ENCODE data around the gene REV1.

REV1 gene

DNA sequence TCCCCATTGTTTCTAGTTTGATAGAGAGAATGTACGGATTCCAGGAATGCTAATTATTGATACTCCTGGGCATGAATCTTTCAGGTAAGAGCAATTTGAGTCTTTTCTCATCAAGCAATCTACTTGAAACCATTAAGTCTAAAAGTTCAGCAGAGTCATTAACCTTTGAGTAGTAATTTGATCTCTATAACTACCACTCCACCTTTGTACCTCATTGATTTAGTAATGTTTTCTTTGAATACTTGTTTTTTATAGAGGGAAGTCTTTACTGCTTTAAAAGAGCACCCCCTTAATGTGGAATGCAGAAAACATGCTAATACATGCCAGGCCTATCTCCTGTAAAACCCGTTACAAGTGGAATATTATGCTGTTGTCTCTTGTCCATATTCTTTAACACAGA is 107.7 kb downstream of the REV1 start:
- TF ChIP-seq ZNF140 (tag by site-specific recombination; IDR thresholded peaks at IDR 0.05) (no peak), ZNF530 (tag by site-specific recombination; IDR thresholded peaks at IDR 0.05; ENCODE audit: low read depth) (no peak), ZNF138 (tag by site-specific recombination; IDR thresholded peaks at IDR 0.05; ENCODE audit: borderline replicate concordance) (no peak), ZNF544 (tag by site-specific recombination; IDR thresholded peaks at IDR 0.05) (no peak), SP2 (tag by site-specific recombination; IDR thresholded peaks at IDR 0.05) (no peak), ZBTB48 (tag by site-specific recombination; IDR thresholded peaks at IDR 0.05) (no peak), ZNF155 (tag by site-specific recombination; IDR thresholded peaks at IDR 0.05) (no peak), ZNF514 (tag by site-specific recombination; IDR thresholded peaks at IDR 0.05) (no peak), ZNF416 (tag by site-specific recombination; IDR thresholded peaks at IDR 0.05) (no peak)
- TF ChIP-seq, protein P1, sequence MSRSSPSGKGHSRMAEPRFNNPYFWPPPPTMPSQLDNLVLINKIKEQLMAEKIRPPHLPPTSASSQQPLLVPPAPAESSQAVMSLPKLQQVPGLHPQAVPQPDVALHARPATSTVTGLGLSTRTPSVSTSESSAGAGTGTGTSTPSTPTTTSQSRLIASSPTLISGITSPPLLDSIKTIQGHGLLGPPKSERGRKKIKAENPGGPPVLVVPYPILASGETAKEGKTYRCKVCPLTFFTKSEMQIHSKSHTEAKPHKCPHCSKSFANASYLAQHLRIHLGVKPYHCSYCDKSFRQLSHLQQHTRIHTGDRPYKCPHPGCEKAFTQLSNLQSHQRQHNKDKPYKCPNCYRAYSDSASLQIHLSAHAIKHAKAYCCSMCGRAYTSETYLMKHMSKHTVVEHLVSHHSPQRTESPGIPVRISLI (tag by site-specific recombination; IDR thresholded peaks at IDR 0.05) = no peak
- TF ChIP-seq, protein P2, sequence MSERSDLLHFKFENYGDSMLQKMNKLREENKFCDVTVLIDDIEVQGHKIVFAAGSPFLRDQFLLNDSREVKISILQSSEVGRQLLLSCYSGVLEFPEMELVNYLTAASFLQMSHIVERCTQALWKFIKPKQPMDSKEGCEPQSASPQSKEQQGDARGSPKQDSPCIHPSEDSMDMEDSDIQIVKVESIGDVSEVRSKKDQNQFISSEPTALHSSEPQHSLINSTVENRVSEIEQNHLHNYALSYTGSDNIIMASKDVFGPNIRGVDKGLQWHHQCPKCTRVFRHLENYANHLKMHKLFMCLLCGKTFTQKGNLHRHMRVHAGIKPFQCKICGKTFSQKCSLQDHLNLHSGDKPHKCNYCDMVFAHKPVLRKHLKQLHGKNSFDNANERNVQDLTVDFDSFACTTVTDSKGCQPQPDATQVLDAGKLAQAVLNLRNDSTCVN (tag by site-specific recombination; optimal IDR thresholded peaks at IDR 0.05) = no peak
- Histone ChIP-seq H3K4me3 (ENCODE audit: low read depth, low read length) (no peak overlapping the region), H3K27ac (ENCODE audit: extremely low read depth, low read depth, low read length) (no peak overlapping the region), H3K4me1 (ENCODE audit: control insufficient read depth, insufficient read depth, low read length) (no peaks in the 10 kb centered on the region), H3K9me3 (ENCODE audit: control insufficient read depth, insufficient read depth, low read depth, low read length) (no peaks in the 10 kb centered on the region), H3K36me3 (ENCODE audit: control insufficient read depth in 2 of 2, insufficient read depth in 1 of 2, low read length in 2 of 2) (peaks cover 42 to 71% of the 10 kb centered on the region in 2 experiments)
- ChIA-PET CTCF (interaction anchor here (0.8 kb wide), 1 partner anchor 21 kb away, joined by 4 read pairs; no protein-coding TSS in a partner anchor), POLR2A (interaction anchor here (0.8 kb wide), 1 partner anchor 45 kb away, joined by 4 read pairs; the partner anchor contains the start of gene EIF5B)

DNA sequence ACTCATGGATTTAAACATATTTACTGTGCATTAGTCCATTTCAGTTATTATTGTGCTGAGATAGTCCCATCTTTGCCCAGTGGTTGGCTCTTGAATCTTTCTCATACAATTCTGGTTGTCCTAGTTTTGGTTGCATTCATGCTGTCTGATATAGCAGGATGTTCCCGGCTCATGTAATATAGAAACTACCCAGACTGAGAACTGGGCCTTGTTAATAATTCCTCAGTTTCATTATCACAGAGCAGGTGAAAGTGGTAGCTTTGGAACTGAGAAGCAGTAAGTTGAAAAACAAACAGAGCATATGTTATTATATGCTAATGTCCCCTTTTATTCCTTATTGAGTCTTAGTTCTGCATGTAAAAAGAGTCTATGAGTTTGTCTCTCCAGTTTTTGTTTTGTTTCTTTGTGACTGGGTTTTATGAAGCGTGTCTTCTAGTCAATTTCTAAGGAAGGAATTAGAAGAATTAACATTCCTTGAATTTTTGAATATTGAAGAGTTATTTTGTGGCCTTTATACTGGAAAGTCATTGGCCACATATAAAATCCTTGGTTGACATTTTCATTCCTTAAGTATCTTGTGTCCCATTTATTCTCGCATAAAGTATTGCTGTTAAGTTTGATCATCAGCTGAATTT is 109.3 kb downstream of the REV1 start:
- Histone ChIP-seq H3K27ac (ENCODE audit: extremely low read depth, low read depth, low read length) (no peak overlapping the region), H3K36me3 (ENCODE audit: control insufficient read depth in 2 of 2, insufficient read depth in 1 of 2, low read length in 2 of 2) (peaks cover 45 to 81% of the 10 kb centered on the region in 2 experiments), H3K4me1 (ENCODE audit: control insufficient read depth, insufficient read depth, low read length) (no peaks in the 10 kb centered on the region), H3K9me3 (ENCODE audit: control insufficient read depth, insufficient read depth, low read depth, low read length) (no peaks in the 10 kb centered on the region), H3K4me3 (ENCODE audit: low read depth, low read length) (no peak overlapping the region)
- TF ChIP-seq ZNF132 (tag by site-specific recombination; IDR thresholded peaks at IDR 0.05; ENCODE audit: borderline replicate concordance) = no peak
- no peak for TF ChIP-seq ZNF670 (tag by site-specific recombination; IDR thresholded peaks at IDR 0.05; ENCODE audit: low read depth)
- no peak for TF ChIP-seq SALL2 (tag by site-specific recombination; IDR thresholded peaks at IDR 0.05; ENCODE audit: borderline replicate concordance)
- TF ChIP-seq ZBTB20 (tag by site-specific recombination; IDR thresholded peaks at IDR 0.05) = no peak
- TF ChIP-seq EGR2 (tag by site-specific recombination; IDR thresholded peaks at IDR 0.05; ENCODE audit: low read depth) = no peak
- TF ChIP-seq, protein P3, sequence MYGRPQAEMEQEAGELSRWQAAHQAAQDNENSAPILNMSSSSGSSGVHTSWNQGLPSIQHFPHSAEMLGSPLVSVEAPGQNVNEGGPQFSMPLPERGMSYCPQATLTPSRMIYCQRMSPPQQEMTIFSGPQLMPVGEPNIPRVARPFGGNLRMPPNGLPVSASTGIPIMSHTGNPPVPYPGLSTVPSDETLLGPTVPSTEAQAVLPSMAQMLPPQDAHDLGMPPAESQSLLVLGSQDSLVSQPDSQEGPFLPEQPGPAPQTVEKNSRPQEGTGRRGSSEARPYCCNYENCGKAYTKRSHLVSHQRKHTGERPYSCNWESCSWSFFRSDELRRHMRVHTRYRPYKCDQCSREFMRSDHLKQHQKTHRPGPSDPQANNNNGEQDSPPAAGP (tag by site-specific recombination; IDR thresholded peaks at IDR 0.05) = no peak
- no peak for TF ChIP-seq ZNF830 (tag by site-specific recombination; IDR thresholded peaks at IDR 0.05; ENCODE audit: low read depth)
- TF ChIP-seq ZNF155 (tag by site-specific recombination; IDR thresholded peaks at IDR 0.05) = no peak
- no peak for TF ChIP-seq ZNF274 (IDR thresholded peaks at IDR 0.05; ENCODE audit: low read length)
- no peak for TF ChIP-seq ZNF274 (tag by site-specific recombination; IDR thresholded peaks at IDR 0.05; ENCODE audit: borderline replicate concordance)
- no peak for TF ChIP-seq HOXC10 (CRISPR knock-in tag; IDR thresholded peaks at IDR 0.05)
- TF ChIP-seq, protein P4, sequence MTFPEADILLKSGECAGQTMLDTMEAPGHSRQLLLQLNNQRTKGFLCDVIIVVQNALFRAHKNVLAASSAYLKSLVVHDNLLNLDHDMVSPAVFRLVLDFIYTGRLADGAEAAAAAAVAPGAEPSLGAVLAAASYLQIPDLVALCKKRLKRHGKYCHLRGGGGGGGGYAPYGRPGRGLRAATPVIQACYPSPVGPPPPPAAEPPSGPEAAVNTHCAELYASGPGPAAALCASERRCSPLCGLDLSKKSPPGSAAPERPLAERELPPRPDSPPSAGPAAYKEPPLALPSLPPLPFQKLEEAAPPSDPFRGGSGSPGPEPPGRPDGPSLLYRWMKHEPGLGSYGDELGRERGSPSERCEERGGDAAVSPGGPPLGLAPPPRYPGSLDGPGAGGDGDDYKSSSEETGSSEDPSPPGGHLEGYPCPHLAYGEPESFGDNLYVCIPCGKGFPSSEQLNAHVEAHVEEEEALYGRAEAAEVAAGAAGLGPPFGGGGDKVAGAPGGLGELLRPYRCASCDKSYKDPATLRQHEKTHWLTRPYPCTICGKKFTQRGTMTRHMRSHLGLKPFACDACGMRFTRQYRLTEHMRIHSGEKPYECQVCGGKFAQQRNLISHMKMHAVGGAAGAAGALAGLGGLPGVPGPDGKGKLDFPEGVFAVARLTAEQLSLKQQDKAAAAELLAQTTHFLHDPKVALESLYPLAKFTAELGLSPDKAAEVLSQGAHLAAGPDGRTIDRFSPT (tag by site-specific recombination; IDR thresholded peaks at IDR 0.05) = no peak
- TF ChIP-seq ZNF394 (tag by site-specific recombination; IDR thresholded peaks at IDR 0.05; ENCODE audit: borderline replicate concordance) = no peak
- TF ChIP-seq ZFP3 (tag by site-specific recombination; IDR thresholded peaks at IDR 0.05; ENCODE audit: low read depth) = no peak
- TF ChIP-seq ZNF324 (tag by site-specific recombination; IDR thresholded peaks at IDR 0.05) = no peak
- no peak for TF ChIP-seq ZNF2 (tag by site-specific recombination; IDR thresholded peaks at IDR 0.05)
- no peak for TF ChIP-seq ZSCAN30 (tag by site-specific recombination; IDR thresholded peaks at IDR 0.05)
- TF ChIP-seq ZNF174 (tag by site-specific recombination; IDR thresholded peaks at IDR 0.05) = no peak
- TF ChIP-seq ZNF404 (tag by site-specific recombination; IDR thresholded peaks at IDR 0.05) = no peak
- no peak for TF ChIP-seq ZNF239 (tag by site-specific recombination; IDR thresholded peaks at IDR 0.05)
- CTCF ChIA-PET = no interaction called here
- POLR2A ChIA-PET = no interaction called here
